Fibroblast of lung (primary cell): ENCODE results near the gene TNIK. TPM values are rescaled to one million over a fixed set of nuclear protein-coding genes. Genes with fewer than 3 reads are reported as not detected.

Source experiments
- DNase-seq, 2 donors: peaks; one replicate each; pipeline versions ENCODE4 v3.0.0 to v3.0.0-alpha.2; 2010; ENCODE audit warnings: low read depth in 2 of 2
- H2AFZ ChIP-seq: 2 replicates; pipeline ENCODE4 v1.5.1; 2012; ENCODE audit warnings: low read length, control low read depth, inconsistent platforms
- H3K27ac ChIP-seq: 2 replicates; pipeline ENCODE4 v1.5.1; 2011; ENCODE audit warnings: low read length, control low read depth; ENCODE audit not compliant: insufficient read depth
- H3K27me3 ChIP-seq: 2 replicates; pipeline ENCODE4 v1.5.1; 2011; ENCODE audit warnings: mild to moderate bottlenecking, low read length; ENCODE audit not compliant: control insufficient read depth, insufficient read depth
- H3K36me3 ChIP-seq: 2 replicates; pipeline ENCODE4 v1.5.1; 2011; ENCODE audit warnings: low read length; ENCODE audit not compliant: control insufficient read depth, insufficient read depth
- H3K4me1 ChIP-seq: 2 replicates; pipeline ENCODE4 v1.5.1; 2011; ENCODE audit warnings: low read length; ENCODE audit not compliant: control insufficient read depth, insufficient read depth; ENCODE audit errors: extremely low read depth
- H3K4me2 ChIP-seq: 2 replicates; pipeline ENCODE4 v1.5.1; 2011; ENCODE audit warnings: low read length, control low read depth; ENCODE audit not compliant: insufficient read depth; ENCODE audit errors: extremely low read depth
- H3K4me3 ChIP-seq, 4 experiments: fragments of 200-600 bp in 1 of 4; sonication (generic) in 1 of 4; replicated peaks in 1 of 4; 2 replicates each; pipeline ENCODE4 v1.5.1; 2011 to 2016; ENCODE audit warnings: low read length in 4 of 4, low read depth in 3 of 4, mild to moderate bottlenecking in 3 of 4, control low read depth in 2 of 4, inconsistent platforms in 1 of 4, mixed read lengths in 1 of 4; ENCODE audit not compliant: insufficient read depth in 1 of 4; ENCODE audit errors: control extremely low read depth in 1 of 4
- H3K79me2 ChIP-seq: 2 replicates; pipeline ENCODE4 v1.5.1; 2012; ENCODE audit warnings: mild to moderate bottlenecking, low read length, inconsistent platforms; ENCODE audit not compliant: control insufficient read depth, insufficient read depth
- H3K9ac ChIP-seq: 2 replicates; pipeline ENCODE4 v1.5.1; 2011; ENCODE audit warnings: mild to moderate bottlenecking, low read length, control low read depth; ENCODE audit not compliant: insufficient read depth
- H3K9me3 ChIP-seq: 2 replicates; pipeline ENCODE4 v1.5.1; 2012; ENCODE audit warnings: low read depth, low read length; ENCODE audit not compliant: control insufficient read depth, insufficient read depth
- H4K20me1 ChIP-seq: 2 replicates; pipeline ENCODE4 v1.5.1; 2011; ENCODE audit warnings: low read length; ENCODE audit not compliant: control insufficient read depth, insufficient read depth; ENCODE audit errors: extremely low read depth
- EZH2 ChIP-seq: IDR thresholded peaks from 2 replicates; pipeline ENCODE4 v1.5.1; 2012; ENCODE audit warnings: low read length, control low read depth, mild to moderate bottlenecking; ENCODE audit errors: missing control alignments
- polyA plus RNA-seq, 2 donors: library from polyadenylated mRNA; depleted of rRNA in 1 of 2; stranded (reverse) in 1 of 2; unstranded in 1 of 2; fragments of >200 nt; gene quantifications; 2 replicates each; pipeline ENCODE4 v1.2.1, GENCODE V29; 2011 to 2012; ENCODE audit warnings: missing spikeins in 1 of 2
- total RNA-seq: library from RNA; depleted of rRNA; stranded (reverse); fragments of >200 nt; gene quantifications from 2 replicates; pipeline ENCODE4 v1.2.1, GENCODE V29; 2014
- TF ChIP-seq, protein P1 (sequence below), 2 donors: IDR thresholded peaks in 1 of 2; conservative IDR thresholded peaks in 1 of 2; 1 replicate in 1 of 2; 2 replicates in 1 of 2; pipeline ENCODE4 v1.5.1; 2011 to 2012; ENCODE audit warnings: low read length in 2 of 2, control low read depth in 1 of 2, inconsistent platforms in 1 of 2, low read depth in 1 of 2, mild to moderate bottlenecking in 1 of 2

Gene TNIK
- total and polyA plus RNA-seq, 2 donors (not counting 1 experiment from before 2014, with no cell fraction given): 13.8 to 39.3 TPM

DNA sequence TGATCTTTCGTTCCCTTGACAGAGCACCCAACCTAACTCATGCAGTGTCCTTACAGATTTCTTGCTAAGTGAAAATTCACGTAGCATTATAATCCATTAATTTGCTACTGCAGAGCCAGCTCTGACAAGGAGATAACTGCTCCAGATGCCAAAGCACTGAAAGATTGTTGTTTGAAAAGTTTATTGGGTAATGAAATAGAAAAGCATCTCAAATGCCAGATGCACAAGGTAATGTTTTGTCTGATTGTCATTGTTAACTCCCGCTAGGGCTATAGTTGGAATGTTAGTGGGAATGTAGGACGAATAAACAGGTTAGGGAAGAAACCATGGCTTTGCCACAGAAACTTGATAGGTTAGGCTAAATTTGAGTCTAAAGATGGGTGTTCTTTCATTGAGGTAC lies 413.4 kb downstream of the TNIK start:
- Histone ChIP-seq H3K4me3 (no peak overlapping the region), H3K36me3 (no peaks in the 10 kb centered on the region), H3K4me2 (no peak overlapping the region), H3K9ac (no peak overlapping the region), H3K79me2 (no peaks in the 10 kb centered on the region), H2AFZ (no peak overlapping the region), H3K27ac (no peak overlapping the region), H4K20me1 (no peaks in the 10 kb centered on the region), H3K4me1 (no peaks in the 10 kb centered on the region), H3K27me3 (no peaks in the 10 kb centered on the region), H3K9me3 (no peaks in the 10 kb centered on the region)
- TF ChIP-seq, protein P1, sequence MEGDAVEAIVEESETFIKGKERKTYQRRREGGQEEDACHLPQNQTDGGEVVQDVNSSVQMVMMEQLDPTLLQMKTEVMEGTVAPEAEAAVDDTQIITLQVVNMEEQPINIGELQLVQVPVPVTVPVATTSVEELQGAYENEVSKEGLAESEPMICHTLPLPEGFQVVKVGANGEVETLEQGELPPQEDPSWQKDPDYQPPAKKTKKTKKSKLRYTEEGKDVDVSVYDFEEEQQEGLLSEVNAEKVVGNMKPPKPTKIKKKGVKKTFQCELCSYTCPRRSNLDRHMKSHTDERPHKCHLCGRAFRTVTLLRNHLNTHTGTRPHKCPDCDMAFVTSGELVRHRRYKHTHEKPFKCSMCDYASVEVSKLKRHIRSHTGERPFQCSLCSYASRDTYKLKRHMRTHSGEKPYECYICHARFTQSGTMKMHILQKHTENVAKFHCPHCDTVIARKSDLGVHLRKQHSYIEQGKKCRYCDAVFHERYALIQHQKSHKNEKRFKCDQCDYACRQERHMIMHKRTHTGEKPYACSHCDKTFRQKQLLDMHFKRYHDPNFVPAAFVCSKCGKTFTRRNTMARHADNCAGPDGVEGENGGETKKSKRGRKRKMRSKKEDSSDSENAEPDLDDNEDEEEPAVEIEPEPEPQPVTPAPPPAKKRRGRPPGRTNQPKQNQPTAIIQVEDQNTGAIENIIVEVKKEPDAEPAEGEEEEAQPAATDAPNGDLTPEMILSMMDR (conservative IDR thresholded peaks at IDR 0.05 in 1 of 2, IDR thresholded peaks at IDR 0.05 in 1 of 2; ENCODE audit: low read depth in 1 of 2, low read length in 2 of 2): no peak
- TF ChIP-seq EZH2: no peak
- DNase-seq: peak in 1 of 2 donors; percentile 20

DNA sequence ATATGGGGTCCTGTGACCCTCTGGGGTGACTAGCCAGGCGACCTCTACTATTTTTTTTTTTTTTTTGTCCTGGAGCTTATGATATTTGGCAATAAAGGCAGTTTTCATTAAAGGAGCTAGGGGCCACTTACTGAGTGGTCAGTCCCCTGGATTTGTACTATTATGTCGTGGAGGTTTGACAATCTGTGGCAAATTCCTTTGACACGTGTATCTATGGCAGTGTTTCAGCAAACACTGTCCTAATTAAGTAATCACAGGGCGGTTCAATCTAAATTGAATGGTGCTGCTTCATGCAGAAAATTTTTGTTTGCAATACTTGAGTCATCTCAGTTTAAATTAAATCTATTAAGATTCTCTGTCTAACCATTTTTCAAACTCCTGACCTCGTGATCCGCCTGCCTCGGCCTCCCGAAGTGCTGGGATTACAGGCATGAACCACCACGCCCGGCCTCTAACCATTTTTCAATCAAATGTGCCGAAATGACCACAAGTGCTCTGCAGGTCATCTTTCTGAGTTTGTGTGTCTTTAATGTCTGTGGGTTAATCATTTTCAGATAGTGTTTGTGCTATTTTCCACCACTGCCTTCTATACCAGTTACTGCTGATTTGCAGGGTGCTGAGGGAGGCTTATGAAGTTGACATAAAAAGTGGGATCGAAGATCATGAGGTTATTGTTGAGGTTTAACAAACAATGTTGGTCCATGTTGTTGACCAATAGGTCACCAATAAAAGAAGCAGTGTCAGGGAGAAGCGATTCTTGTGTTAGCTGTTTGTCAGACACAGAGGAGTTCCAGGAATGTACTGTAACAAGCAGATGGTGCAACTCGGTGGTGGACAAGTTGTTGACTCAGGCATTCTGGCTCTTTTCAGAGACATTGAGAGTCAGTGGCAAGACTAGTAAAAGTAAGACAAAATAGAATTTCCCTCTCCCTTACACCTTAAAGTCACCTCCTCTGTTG lies 415.1 kb downstream of the TNIK start:
- no peak overlapping the region for H3K27ac ChIP-seq

GRCh38 chr3:171044384-171044783 lies 415.8 kb downstream of the TNIK start:
- no peaks in the 10 kb centered on the region for H3K36me3 ChIP-seq
- no peak overlapping the region for H2AFZ ChIP-seq
- DNase-seq: no peak
- no peaks in the 10 kb centered on the region for H3K9me3 ChIP-seq
- no peaks in the 10 kb centered on the region for H3K27me3 ChIP-seq
- TF ChIP-seq, protein P1 (conservative IDR thresholded peaks at IDR 0.05 in 1 of 2, IDR thresholded peaks at IDR 0.05 in 1 of 2; ENCODE audit: low read depth in 1 of 2, low read length in 2 of 2): no peak
- no peak for TF ChIP-seq EZH2
- no peak overlapping the region for H3K4me3 ChIP-seq
- no peak overlapping the region for H3K4me2 ChIP-seq
- H3K27ac ChIP-seq: no peak overlapping the region
- H3K9ac ChIP-seq: no peak overlapping the region
- H4K20me1 ChIP-seq: no peaks in the 10 kb centered on the region
- no peaks in the 10 kb centered on the region for H3K79me2 ChIP-seq
- no peaks in the 10 kb centered on the region for H3K4me1 ChIP-seq

More for the DNA sequence above, 415.1 kb downstream of the TNIK start:
- no peak overlapping the region for H3K9ac ChIP-seq
- no peak overlapping the region for H3K4me2 ChIP-seq
- TF ChIP-seq, protein P1 (conservative IDR thresholded peaks at IDR 0.05 in 1 of 2, IDR thresholded peaks at IDR 0.05 in 1 of 2; ENCODE audit: low read depth in 1 of 2, low read length in 2 of 2): no peak
- no peaks in the 10 kb centered on the region for H4K20me1 ChIP-seq
- H2AFZ ChIP-seq: no peak overlapping the region
- no peaks in the 10 kb centered on the region for H3K9me3 ChIP-seq
- no peaks in the 10 kb centered on the region for H3K4me1 ChIP-seq
- peak; percentile 78 to 86 for DNase-seq
- no peak overlapping the region for H3K4me3 ChIP-seq
- H3K27me3 ChIP-seq: no peaks in the 10 kb centered on the region
- no peaks in the 10 kb centered on the region for H3K79me2 ChIP-seq
- H3K36me3 ChIP-seq: no peaks in the 10 kb centered on the region
